ENCODE results near the gene PLEKHO2.
A peak's percentile ranks its signal among the peaks of the same experiment; 100 is the strongest.

The PLEKHO2 gene

GRCh38 chr15:64854041-64854440 lies 12.3 kb downstream of the PLEKHO2 start:
- no peak for FAIRE-seq
- DNase-seq (ENCODE audit: insufficient read length, low spot score), result no peak

- no peak for FAIRE-seq
- DNase-seq (ENCODE audit: insufficient read length, low spot score), result no peak
Measured at GRCh38 chr15:64854526-64854925, 12.8 kb downstream of the PLEKHO2 start.

- FAIRE-seq (no peak), DNase-seq (ENCODE audit: insufficient read length, low spot score) (no peak)
Measured at GRCh38 chr15:64855205-64855975, 13.7 kb downstream of the PLEKHO2 start.

GRCh38 chr15:64856429-64857145 lies 14.9 kb downstream of the PLEKHO2 start:
- DNase-seq (ENCODE audit: insufficient read length, low spot score) (no peak), FAIRE-seq (no peak)

GRCh38 chr15:64857421-64857820 lies 15.7 kb downstream of the PLEKHO2 start:
- no peak for DNase-seq (ENCODE audit: insufficient read length, low spot score)
- FAIRE-seq, result no peak

- FAIRE-seq (no peak), DNase-seq (ENCODE audit: insufficient read length, low spot score) (no peak)
Measured at GRCh38 chr15:64858021-64858575, 16.4 kb downstream of the PLEKHO2 start.

GRCh38 chr15:64859226-64859625 lies 17.5 kb downstream of the PLEKHO2 start:
- DNase-seq (ENCODE audit: insufficient read length, low spot score) (no peak), FAIRE-seq (no peak)

- FAIRE-seq (no peak), DNase-seq (ENCODE audit: insufficient read length, low spot score) (no peak)
Measured at GRCh38 chr15:64861331-64861730, 19.6 kb downstream of the PLEKHO2 start.

GRCh38 chr15:64861960-64862359 lies 20.2 kb downstream of the PLEKHO2 start:
- no peak for FAIRE-seq
- no peak for DNase-seq (ENCODE audit: insufficient read length, low spot score)

- FAIRE-seq, result no peak
Measured at GRCh38 chr15:64862408-64862807, 20.7 kb downstream of the PLEKHO2 start.

GRCh38 chr15:64864068-64864467 lies 22.4 kb downstream of the PLEKHO2 start:
- FAIRE-seq (no peak), DNase-seq (ENCODE audit: insufficient read length, low spot score) (no peak)

More at GRCh38 chr15:64862408-64862807, 20.7 kb downstream of the PLEKHO2 start:
- no peak for DNase-seq (ENCODE audit: insufficient read length, low spot score)

- DNase-seq (ENCODE audit: insufficient read length, low spot score) (no peak), FAIRE-seq (peak; percentile 54)
Measured at GRCh38 chr15:64865126-64865997, 23.6 kb downstream of the PLEKHO2 start.

- DNase-seq (ENCODE audit: insufficient read length, low spot score) (no peak), FAIRE-seq (no peak)
Measured at GRCh38 chr15:64865998-64866520, 24.3 kb downstream of the PLEKHO2 start.

GRCh38 chr15:64869501-64869900 lies 27.8 kb downstream of the PLEKHO2 start:
- DNase-seq (ENCODE audit: insufficient read length, low spot score) (no peak), FAIRE-seq (no peak)

- DNase-seq (ENCODE audit: insufficient read length, low spot score), result no peak
- FAIRE-seq, result no peak
Measured at GRCh38 chr15:64870353-64870752, 28.6 kb downstream of the PLEKHO2 start.

GRCh38 chr15:64875641-64876223 lies 34.0 kb downstream of the PLEKHO2 start:
- FAIRE-seq (no peak), DNase-seq (ENCODE audit: insufficient read length, low spot score) (no peak)

- FAIRE-seq (no peak), DNase-seq (ENCODE audit: insufficient read length, low spot score) (no peak)
Measured at GRCh38 chr15:64877435-64877834, 35.7 kb downstream of the PLEKHO2 start.

- no peak for FAIRE-seq
- no peak for DNase-seq (ENCODE audit: insufficient read length, low spot score)
Measured at GRCh38 chr15:64878705-64879104, 37.0 kb downstream of the PLEKHO2 start.

GRCh38 chr15:64883100-64883581 lies 41.4 kb downstream of the PLEKHO2 start:
- DNase-seq (ENCODE audit: insufficient read length, low spot score), result peak; percentile 63
- FAIRE-seq, result peak; percentile 94

- DNase-seq (ENCODE audit: insufficient read length, low spot score) (no peak), FAIRE-seq (peak; percentile 56)
Measured at GRCh38 chr15:64883997-64884511, 42.3 kb downstream of the PLEKHO2 start.
